Measurements from ENCODE around the gene GSTO1.
"Not testable (repeated sequence)": the region's sequence is repeated elsewhere in the genome, so short reads cannot be mapped to it uniquely, and the experiment has no call there.

Gene GSTO1

GRCh38 chr10:104247513-104248146, 7.1 kb upstream of the GSTO1 start:
- H3K4me3 ChIP-seq (ENCODE audit: low read length), result no peak overlapping the region
- TF ChIP-seq CTCF (IDR thresholded peaks at IDR 0.05; ENCODE audit: insufficient read depth, low read depth, low read length, missing control alignments), result no peak
- no peak for DNase-seq (ENCODE audit: low read depth)

- not testable (repeated sequence) for DNase-seq (ENCODE audit: low read depth); H3K4me3 ChIP-seq (ENCODE audit: low read length)
These were observed 5.8 kb upstream of the GSTO1 start for GRCh38 chr10:104248931-104249330.

GRCh38 chr10:104250371-104250770, 4.3 kb upstream of the GSTO1 start:
- no peak for DNase-seq (ENCODE audit: low read depth)
- no peak overlapping the region for H3K4me3 ChIP-seq (ENCODE audit: low read length)
- TF ChIP-seq CTCF (IDR thresholded peaks at IDR 0.05; ENCODE audit: insufficient read depth, low read depth, low read length, missing control alignments), result no peak

- DNase-seq (ENCODE audit: low read depth), result no peak
- TF ChIP-seq CTCF (IDR thresholded peaks at IDR 0.05; ENCODE audit: insufficient read depth, low read depth, low read length, missing control alignments), result no peak
These were observed 3.2 kb upstream of the GSTO1 start for GRCh38 chr10:104251443-104251842.

GRCh38 chr10:104252368-104252767, 2.3 kb upstream of the GSTO1 start:
- H3K4me3 ChIP-seq (ENCODE audit: low read length), result no peak overlapping the region
- TF ChIP-seq CTCF (IDR thresholded peaks at IDR 0.05; ENCODE audit: insufficient read depth, low read depth, low read length, missing control alignments), result no peak
- no peak for DNase-seq (ENCODE audit: low read depth)

More at GRCh38 chr10:104251443-104251842, 3.2 kb upstream of the GSTO1 start:
- no peak overlapping the region for H3K4me3 ChIP-seq (ENCODE audit: low read length)

GRCh38 chr10:104253106-104253505, 1.6 kb upstream of the GSTO1 start:
- no peak overlapping the region for H3K4me3 ChIP-seq (ENCODE audit: low read length)
- no peak for TF ChIP-seq CTCF (IDR thresholded peaks at IDR 0.05; ENCODE audit: insufficient read depth, low read depth, low read length, missing control alignments)
- DNase-seq (ENCODE audit: low read depth), result no peak

GRCh38 chr10:104253606-104254410, 884 bp upstream of the GSTO1 start:
- no peak for TF ChIP-seq CTCF (IDR thresholded peaks at IDR 0.05; ENCODE audit: insufficient read depth, low read depth, low read length, missing control alignments)
- H3K4me3 ChIP-seq (ENCODE audit: low read length), result peak overlapping the region; percentile 71
- no peak for DNase-seq (ENCODE audit: low read depth)
